Activated CD8-positive, alpha-beta memory T cell treated with anti-CD3 and anti-CD28 coated beads, Interleukin-2, amount 50 U/mL, for 4 hours (primary cell): ENCODE data around the gene KRTAP4-12.
"Not testable (repeated sequence)": the region's sequence is repeated elsewhere in the genome, so short reads cannot be mapped to it uniquely, and the experiment has no call there.

Experiments used
- DNase-seq: peaks from one replicate; pipeline ENCODE4 v3.0.0-alpha.2; 2020

KRTAP4-12 gene

DNA sequence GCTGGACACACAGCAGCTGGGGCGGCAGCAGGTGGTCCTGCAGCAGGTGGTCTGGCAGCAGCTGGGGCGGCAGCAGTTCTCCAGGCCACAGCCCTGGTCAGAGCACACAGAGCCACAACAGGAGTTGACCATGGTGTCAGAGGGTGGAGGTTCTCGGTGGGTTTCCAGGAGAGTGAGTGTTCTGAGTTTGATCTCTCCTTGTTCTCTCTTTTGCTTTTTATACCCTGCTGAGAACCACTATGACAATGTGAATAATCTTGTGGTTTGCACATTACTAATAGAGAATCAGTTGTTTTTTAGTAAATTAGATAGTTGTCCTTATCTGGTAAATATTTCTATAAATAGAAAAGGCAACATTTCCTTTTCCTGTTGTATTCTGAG is at the start of gene KRTAP4-12:
Gene KRTAP4-12 (minus strand): TSS at position 192 of the 381 bp plus-strand sequence. CDS start 60 bp downstream, at position 132.
- not testable (repeated sequence) for DNase-seq

DNA sequence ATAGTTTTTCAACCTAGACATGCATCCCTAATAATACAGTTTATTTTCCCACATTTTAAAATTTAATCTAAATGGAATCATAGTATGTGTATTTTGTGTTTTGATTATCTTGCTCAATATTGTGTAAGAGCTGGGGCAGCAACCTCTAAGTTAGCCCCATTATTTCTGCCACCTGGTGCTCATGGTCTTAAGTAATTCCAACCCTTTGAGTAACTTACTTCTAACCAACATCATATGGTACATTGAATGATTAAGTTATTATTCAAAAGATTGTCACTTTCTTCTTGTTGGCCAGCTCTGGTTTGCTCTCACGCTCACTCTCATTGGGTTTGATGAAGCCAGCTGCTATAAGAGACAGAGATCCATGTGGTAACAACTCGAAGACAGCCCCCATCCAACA is 47.9 kb upstream of the KRTAP4-12 start:
- no peak for DNase-seq

DNA sequence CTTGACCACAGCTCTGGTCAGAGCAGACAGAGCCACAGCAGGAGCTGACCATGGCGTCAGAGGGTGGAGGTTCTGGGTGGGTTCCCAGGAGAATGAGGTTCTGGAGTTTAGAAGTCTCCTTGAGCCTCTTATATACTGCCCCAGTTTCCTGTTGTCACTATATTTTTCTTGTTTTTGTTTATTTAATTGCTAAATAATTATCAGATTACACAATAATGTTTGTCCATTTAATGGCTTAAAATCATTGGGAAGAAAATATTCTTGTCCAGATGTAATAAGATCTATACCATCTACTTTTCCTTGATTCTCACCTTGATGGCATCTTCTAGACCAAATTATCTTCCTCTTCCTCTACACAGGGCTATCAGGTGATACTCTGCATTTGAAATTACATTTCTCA is 44.1 kb upstream of the KRTAP4-12 start, which contains the start of gene KRTAP4-3:
Gene KRTAP4-3 (minus strand): TSS at position 101 of the 400 bp plus-strand sequence. CDS start 49 bp downstream, at position 52.
- no peak for DNase-seq

DNA sequence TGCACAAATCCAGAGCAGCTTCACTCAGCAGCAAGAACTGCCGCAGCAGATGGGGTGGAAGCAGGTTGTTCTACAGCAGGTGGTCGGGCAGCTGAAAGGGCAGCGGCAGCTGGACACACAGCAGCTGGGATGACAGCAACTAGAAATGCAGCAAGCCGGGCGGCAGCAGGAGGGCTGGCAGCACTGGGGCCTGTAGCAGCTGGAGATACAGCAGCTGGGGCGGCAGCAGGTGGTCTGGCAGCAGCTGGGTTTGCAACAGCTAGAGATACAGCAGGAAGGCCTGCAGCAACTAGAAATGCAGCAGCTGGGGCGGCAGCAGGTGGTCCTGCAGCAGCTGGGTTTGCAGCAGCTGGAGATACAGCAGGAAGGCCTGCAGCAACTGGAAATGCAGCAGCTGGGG is 43.6 kb upstream of the KRTAP4-12 start:
- no peak for DNase-seq

DNA sequence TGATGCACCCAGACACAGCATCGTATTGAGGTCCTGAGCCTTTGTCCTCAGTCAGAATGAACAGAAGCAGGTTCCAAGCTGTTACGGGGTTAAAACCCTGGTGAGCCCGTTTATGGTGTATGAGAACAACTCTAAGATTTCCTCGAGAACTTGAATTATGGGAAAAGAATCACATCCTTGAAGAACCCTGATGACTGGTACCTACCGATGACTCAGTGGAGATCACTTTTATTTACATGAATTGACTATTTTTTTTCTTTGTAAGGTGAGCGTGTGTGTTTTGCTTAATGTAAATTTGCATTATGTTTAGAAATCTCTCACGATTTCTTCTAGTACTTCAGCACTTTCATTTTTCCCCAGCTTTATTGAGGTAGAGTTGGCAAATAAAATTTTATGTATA is 39.8 kb upstream of the KRTAP4-12 start:
- DNase-seq: no peak

DNA sequence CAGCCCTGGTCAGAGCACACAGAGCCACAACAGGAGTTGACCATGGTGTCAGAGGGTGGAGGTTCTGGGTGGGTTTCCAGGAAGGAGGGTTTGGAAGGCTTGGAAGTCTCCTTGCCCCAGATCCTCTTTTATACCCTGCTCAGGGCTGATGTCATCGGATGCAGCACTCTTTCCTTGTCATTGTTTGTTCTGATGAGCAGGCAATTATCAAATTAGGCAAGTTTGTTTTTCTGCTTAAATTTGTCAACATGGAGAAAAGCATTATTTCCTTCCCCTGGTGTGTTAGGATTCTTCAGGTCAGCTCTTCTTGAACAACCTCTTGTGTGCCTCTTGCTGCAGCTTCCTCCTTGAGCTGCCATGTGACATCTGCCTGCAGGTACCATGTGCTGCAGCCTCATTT is 36.7 kb upstream of the KRTAP4-12 start, which contains the start of gene KRTAP4-4:
Gene KRTAP4-4 (minus strand): TSS at position 101 of the 400 bp plus-strand sequence. CDS start 57 bp downstream, at position 44.
- no peak for DNase-seq

DNA sequence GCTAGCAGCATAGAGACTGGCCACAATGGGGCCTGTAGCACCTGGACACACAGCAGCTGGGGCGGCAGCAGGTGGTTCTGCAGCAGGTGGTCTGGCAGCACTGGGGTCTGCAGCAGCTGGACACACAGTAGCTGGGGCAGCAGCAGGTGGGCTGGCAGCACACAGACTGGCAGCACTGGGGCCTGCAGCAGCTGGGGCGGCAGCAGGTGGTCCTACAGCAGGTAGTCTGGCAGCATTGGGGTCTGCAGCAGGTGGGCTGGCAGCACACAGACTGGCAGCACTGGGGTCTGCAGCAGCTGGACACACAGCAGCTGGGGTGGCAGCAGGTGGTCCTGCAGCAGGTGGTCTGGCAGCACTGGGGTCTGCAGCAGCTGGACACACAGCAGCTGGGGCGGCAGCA is 36.2 kb upstream of the KRTAP4-12 start:
- not testable (repeated sequence) for DNase-seq

DNA sequence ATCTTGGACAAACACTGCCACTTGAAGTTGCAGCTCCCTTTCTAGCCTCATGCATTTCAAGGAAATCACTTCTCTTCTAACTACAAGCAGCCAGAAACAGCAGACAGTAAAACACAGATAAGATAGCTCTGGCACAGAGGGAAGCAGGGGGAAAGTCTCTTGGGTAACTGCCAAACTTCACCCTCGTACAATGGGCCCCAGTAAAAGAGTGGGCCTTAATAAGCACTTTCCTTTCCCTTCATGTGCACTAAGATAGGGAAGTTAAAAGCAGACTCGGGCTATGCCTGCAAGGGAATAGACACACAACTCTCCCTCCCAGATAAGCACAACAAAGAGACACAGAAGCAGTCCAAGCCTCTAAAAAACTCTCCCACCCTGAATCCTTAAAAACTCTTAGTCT is 29.9 kb upstream of the KRTAP4-12 start:
- no peak for DNase-seq

DNA sequence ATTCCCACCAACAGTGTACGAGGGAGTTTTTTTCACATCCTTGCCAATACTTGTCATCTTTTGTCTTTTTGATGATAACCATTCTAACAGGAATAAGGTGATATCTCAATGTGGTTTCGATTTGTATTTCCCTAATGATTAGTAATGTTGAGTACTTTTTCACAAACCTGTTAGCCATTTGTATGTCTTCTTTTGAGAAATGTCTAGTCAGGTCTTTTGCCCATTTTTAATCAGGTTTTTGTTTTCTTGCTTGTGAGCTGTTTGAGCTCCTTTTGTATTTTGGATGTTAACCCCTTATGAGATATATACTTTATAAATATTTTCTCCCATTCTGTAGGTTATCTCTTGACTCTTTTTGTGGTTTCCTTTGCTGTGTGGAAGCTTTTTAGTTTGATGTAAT is 27.5 kb upstream of the KRTAP4-12 start:
- DNase-seq: no peak

DNA sequence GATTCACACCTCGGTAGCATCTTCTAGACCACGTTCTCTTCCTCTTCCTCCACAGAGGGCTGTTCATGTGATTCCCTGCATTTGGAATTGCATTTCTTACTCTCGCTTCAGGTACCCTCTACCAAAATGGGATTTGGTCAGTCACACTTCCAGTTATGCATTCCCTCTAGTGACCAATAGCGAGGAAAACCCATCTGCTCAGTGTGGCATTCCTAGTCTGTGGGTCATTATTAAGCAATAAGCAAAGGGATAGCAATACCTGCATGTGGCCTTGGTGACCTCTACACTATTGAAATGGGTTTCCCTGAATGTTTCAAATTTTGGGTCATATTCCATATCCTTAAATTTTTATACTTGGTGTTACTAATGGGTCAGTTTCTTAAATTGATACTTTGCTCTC is 26.0 kb upstream of the KRTAP4-12 start:
- DNase-seq: no peak

DNA sequence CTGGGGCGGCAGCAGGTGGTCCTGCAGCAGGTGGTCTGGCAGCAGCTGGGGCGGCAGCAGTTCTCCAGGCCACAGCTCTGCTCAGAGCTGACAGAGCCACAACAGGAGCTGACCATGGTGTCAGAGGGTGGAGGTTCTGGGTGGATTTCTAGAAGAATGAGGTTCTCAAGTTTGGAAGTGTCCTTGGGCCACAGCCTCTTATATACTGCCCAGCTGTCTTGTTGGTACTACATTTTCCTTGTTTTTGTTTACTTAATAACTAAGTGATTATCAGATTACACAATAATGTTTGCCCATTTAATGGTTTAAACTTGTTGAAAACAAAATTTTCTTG is 25.6 kb upstream of the KRTAP4-12 start, which contains the start of gene KRTAP4-5:
Gene KRTAP4-5 (minus strand): TSS at position 174 of the 334 bp plus-strand sequence. CDS start 58 bp downstream, at position 116.
- no peak for DNase-seq

DNA sequence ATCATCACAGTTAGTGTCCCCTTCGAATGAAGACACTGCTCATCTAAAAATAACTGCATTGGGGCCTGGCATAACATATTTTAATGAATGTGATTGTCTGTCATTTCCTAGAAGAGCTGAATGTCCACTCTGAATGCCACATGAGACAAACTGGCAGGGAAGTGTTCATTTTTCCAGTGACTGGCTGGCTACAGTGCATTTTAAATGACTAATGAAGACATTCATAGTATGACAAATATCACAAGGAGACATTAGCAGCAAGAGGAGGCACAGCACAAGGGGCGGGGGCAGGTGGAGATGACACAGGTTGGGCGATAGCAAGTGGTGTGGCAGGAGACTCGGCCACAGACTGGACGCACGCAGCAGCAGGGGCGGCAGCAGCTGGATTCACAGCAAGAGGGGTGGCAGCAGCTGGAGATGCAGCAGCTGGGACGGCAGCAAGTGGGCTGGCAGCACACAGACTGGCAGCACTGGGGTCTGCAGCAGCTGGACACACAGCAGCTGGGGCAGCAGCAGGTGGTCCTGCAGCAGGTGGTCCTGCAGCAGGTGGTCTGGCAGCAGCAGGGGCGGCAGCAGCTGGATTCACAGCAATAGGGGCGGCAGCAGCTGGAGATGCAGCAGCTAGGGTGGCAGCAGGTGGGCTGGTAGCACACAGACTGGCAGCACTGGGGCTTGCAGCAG is 25.1 kb upstream of the KRTAP4-12 start:
- DNase-seq: not testable (repeated sequence)

DNA sequence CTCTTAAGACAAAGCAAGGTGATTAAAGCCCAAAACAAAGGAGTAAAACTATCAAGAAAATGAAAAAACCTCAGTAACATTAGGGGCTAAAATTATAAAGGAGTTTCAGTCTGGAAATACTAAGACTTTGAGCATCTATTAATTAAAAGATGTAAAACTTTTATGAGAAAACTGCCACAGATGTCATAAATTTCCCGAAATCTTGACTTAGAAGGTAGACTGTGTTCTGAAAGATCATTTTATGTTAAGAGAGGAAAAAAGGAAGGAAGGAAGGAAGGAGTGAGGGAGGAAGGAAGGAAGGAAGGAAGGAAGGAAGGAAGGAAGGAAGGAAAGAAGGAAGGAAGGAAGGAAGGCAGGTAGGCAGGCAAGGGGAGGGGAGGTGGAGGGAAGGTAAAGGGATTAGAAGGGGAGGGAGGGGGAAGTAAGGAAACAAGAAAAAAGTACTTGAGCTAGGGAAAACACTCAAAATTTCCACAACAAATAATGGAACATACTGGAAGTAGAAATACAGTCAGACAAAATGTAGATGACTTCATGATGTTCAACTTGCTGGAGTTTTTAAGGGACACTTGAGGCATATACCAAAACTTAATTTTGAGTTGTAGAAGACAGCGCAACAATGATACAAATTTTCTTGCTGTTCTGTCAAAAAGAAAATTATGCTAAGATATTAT is 23.7 kb upstream of the KRTAP4-12 start:
- DNase-seq: no peak

DNA sequence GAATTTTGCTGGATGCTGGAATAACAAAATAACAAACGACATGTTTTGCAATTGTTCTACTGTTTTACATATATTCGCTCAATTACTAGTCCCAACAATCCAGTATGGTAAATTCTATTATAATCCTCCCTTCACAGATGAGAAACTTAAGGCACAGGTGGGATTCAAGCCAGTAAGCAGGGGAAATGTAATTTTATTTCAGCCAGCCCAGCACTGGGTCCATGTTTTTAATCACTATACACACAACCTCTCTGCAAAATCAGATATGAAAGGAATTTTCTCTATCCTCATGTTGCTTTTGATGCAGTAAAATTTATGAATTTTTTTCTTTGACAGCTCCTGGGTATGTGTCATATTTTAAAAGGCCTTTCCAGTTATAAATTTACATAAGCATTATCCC is 21.3 kb upstream of the KRTAP4-12 start:
- DNase-seq: no peak

DNA sequence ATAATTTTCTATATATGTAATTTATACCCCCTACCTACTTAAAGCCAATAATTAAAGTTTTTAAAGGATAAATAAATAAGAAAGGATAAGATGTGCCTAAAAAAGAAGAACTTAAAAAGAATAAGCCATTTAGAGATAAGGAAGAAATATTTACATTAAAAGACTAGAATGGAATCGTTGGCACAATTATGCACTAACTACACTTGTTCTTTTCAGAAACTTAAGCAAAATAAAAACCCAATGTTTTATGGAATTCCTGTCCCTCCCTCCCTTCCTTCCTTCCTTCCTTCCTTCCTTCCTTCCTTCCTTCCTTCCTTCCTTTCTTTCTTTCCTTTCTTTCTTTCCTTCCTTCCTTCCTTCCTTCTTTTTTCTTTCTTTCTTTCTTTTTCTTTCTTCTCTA is 20.9 kb upstream of the KRTAP4-12 start:
- no peak for DNase-seq

DNA sequence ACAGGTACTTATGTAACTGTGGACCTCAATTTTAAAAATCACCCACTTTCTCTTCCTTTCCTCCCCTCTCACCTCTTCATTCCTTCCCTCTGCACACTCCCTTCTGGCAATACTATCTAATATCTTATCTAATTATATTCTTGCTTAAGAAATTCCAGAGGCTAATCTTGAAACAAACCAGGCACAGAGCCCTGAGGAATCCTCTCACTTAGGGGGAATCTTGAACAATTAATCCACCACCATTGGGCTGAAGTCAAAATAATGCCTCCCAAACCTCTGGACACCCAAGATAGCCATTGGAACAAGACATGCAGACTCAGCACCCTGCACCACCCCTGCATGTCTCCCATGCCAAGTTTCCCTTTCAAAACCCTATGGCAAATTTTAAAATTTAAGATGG is 17.4 kb upstream of the KRTAP4-12 start:
- no peak for DNase-seq

DNA sequence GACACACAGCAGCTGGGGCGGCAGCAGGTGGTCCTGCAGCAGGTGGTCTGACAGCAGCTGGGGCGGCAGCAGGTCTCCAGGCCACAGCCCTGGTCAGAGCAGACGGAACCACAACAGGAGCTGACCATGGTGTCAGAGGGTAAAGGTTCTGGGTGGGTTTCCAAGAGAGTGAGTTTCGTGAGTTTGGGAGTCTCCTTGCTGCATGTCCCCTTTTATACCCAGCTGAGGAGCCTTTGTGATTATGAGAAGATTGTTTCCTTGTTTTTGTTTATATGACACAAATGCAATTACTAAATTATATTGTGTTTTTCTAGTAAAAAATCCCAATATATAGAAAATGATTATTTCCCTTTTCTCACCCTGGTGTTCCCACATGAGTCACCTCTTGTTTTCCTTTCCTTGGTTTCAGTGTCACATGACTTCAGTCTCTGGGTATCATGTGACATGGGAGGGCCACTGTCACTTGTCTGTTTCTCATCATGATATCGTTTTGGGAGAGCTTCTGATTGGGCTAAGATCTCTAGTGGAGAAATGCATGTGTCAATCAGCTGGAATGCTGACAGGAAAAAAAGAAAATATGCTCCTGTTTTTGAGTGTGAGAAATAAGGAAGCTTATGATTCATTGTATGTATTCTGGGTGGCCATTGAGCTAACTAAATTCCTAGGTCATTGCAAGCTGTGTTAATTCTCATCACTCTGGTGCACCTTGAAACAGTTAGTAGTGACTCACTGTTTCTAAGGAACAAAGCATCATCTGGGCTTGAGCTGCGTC is 16.6 kb upstream of the KRTAP4-12 start, which contains the start of gene KRTAP4-6:
Gene KRTAP4-6 (minus strand): TSS at position 185 of the 772 bp plus-strand sequence. CDS start 57 bp downstream, at position 128.
- no peak for DNase-seq

DNA sequence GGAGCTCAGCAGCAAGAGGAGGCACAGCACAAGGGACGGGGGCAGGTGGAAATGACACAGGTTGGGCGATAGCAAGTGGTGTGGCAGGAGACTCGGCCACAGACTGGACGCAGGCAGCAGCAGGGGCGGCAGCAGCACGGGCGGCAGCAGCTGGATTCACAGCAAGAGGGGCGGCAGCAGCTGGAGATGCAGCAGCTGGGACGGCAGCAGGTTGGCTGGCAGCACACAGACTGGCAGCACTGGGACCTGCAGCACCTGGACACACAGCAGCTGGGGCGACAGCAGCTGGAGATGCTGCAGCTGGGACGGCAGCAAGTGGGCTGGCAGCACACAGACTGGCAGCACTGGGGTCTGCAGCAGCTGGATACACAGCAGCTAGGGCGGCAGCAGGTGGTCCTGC is 15.9 kb upstream of the KRTAP4-12 start:
- DNase-seq: not testable (repeated sequence)

DNA sequence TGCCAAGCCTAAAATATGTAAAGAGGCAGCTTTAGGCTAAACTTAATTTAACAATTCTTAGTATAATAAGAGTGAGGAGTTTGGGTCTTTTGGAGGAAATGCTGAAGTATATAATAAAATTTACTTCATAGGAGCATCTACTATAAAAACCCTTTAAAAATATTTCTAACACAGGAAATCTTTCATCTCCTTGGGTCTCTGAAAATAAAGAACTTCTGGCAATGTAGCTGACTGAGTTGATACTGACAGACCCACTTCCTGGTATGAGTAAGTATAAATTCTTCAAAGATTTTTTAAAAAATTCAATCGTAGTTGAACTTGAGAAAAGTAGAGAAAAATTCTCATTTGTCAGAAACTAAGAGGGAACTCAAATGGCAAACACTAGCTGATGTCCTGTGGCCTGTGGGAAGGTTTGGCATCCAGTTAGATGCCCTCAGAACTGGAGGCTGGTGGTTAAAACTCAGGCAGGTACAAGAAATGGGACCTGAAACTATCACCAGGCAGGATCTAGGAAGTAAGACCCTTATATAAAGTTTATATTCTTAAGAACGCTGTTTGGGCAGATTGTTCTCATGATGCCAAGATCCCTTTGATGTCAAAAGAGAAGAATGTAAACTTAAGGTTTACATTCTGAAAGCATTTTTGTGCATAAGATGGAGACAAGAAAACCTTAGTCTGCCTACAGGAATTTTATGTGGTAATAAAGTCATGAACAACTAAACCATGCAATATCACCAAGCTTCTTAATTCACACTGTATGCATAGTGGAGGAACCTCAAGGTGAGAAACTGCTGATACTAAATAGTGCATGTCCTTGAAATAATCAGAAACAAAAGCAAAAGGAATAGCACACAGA is 10.1 kb upstream of the KRTAP4-12 start:
- DNase-seq: no peak

DNA sequence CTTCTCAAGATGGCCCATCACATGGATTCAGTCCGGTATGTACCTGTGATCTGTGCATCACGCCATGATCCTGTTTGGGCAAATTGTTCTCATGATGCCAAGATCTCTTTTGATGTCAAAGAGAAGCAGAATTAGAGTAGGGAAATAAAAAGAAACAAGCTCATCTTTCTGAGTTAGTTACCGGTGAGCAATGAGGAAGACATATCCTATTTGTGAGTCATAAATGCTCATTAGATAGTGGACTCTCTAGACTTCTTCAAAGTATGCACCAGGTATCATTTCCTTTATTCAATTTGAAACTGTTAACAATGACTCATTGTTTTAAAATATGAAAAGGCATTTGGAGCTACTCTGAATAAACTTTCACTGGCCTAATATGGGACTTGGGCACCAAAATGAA is 8.0 kb upstream of the KRTAP4-12 start:
- DNase-seq: no peak

DNA sequence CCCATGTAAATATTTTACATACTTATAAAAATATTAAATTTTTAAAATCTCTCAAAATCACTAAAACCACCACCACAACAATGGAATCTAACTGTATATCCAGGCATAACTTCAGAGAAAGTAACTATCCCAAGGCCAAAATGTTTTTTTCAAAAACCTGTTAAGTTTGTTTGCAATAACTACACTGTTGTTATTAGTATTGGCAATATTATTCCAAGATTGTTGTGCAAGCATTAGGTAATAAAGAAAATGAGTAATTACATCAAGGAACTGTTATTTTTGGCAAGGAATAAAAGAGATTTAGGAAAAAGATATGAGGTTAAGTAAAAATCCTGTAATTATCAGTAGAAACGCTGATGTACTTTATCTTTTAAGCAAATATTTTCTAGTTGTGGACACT is 3.4 kb upstream of the KRTAP4-12 start:
- no peak for DNase-seq

DNA sequence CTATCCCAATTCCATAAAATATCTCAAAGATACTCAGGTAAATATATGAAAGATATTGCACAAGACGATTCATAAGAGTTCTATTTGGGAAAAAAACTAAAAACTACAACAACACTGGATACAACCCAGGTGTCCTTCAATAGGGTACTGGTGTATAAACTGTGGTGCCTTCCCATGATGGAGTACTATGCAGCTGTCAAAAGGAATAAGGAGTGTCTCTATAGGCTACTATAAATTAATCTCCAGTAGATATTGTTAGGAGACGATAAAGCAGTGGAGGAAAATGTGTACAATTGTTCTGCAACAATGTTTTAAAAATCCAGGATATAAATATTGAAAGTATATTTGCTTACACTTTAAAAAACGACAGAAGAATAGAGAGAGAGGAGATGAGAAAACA is 2.4 kb upstream of the KRTAP4-12 start:
- no peak for DNase-seq

DNA sequence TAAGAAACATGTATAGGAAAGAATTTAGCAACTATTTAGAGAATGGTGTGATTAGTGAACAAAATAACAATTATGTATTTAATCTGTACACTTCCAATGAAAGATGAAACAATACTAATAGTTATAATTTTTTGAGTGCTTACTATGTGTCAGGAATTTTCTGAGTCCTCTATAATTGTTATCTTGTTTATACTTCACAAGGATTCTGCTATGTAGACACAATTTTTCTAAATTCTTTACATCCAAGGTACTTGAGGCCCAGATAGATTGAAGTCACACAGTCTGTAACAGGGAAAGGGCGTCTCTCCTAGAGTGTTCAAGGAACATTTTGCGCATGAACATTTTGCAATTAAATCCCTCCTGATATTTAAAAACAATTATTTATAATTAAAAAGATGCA is 1.1 kb upstream of the KRTAP4-12 start:
- no peak for DNase-seq
